H1 (cell line): ENCODE results near the gene TMEM212. TPM values are rescaled to one million over a fixed set of nuclear protein-coding genes. Genes with fewer than 3 reads are reported as not detected.

Experiments used
- CBX8 ChIP-seq: fragments of 300-800, 300-1000 bp; sonication (generic); IDR thresholded peaks from 2 replicates; pipeline ENCODE4 v1.7.1; 2016; ENCODE audit warnings: low read depth, low read length, borderline replicate concordance
- POLR2A ChIP-seq, 2 experiments: IDR thresholded peaks; 1 replicate in 1 of 2; 2 replicates in 1 of 2; pipeline ENCODE4 v1.6.1; 2011; ENCODE audit warnings: low read depth in 2 of 2, low read length in 2 of 2, mild to moderate bottlenecking in 2 of 2; ENCODE audit errors: control extremely low read depth in 1 of 2
- TAF1 ChIP-seq: IDR thresholded peaks from 2 replicates; pipeline ENCODE4 v1.6.1; 2011; ENCODE audit warnings: mild to moderate bottlenecking, low read depth, low read length
- polyA plus RNA-seq, 7 experiments: library from polyadenylated mRNA; depleted of rRNA in 3 of 7; stranded (reverse) in 5 of 7; unstranded in 2 of 7; fragments of >200 nt in 5 of 7; fragments of 200-250 nt in 2 of 7; gene quantifications; 1 replicate in 5 of 7; 2 replicates in 1 of 7; 4 replicates in 1 of 7; pipeline versions ENCODE4 v1.2.1 to v1.2.3, GENCODE V29; 2011 to 2013; ENCODE audit warnings: missing spikeins in 2 of 7, mixed read lengths in 2 of 7
- total RNA-seq: library from RNA; stranded (reverse); fragmentation: NEBNext Ultra II Directional; extraction: Animal tissue kit (Norgen Biotek cat#: 25700); gene quantifications from 2 replicates; pipeline ENCODE4 v1.2.1, GENCODE V29; 2021
- TF ChIP-seq, protein P1 (sequence below): fragments of 300-600 bp; sonication (generic); IDR thresholded peaks from 2 replicates; pipeline ENCODE4 v1.7.1; 2012; ENCODE audit warnings: low read length, moderate library complexity, mild to moderate bottlenecking, inconsistent platforms; ENCODE audit not compliant: insufficient replicate concordance

The TMEM212 gene
- total and polyA plus RNA-seq, 2 of the 8 experiments (the other 6 are each of a cell fraction or from before 2014, with no cell fraction given) = not detected

DNA sequence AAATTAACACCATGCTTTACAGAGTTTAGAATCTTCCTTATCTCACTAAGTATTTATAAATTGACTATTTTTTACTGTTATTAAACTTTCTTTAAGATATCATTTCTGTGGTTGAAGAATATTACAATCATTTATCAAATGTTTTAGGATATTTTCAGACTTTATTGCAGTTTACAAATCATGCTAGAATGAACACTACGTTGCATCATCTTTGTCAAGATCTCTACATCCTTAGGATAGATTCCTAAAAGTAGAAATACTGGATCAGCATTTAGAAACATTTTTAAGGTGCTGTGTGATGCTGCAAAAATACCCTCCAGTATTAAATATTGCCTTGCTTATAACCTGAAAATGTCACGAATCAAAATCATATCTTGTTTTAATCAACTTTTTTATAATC lies 30.3 kb upstream of the TMEM212 start (continued):
- TF ChIP-seq, protein P1, sequence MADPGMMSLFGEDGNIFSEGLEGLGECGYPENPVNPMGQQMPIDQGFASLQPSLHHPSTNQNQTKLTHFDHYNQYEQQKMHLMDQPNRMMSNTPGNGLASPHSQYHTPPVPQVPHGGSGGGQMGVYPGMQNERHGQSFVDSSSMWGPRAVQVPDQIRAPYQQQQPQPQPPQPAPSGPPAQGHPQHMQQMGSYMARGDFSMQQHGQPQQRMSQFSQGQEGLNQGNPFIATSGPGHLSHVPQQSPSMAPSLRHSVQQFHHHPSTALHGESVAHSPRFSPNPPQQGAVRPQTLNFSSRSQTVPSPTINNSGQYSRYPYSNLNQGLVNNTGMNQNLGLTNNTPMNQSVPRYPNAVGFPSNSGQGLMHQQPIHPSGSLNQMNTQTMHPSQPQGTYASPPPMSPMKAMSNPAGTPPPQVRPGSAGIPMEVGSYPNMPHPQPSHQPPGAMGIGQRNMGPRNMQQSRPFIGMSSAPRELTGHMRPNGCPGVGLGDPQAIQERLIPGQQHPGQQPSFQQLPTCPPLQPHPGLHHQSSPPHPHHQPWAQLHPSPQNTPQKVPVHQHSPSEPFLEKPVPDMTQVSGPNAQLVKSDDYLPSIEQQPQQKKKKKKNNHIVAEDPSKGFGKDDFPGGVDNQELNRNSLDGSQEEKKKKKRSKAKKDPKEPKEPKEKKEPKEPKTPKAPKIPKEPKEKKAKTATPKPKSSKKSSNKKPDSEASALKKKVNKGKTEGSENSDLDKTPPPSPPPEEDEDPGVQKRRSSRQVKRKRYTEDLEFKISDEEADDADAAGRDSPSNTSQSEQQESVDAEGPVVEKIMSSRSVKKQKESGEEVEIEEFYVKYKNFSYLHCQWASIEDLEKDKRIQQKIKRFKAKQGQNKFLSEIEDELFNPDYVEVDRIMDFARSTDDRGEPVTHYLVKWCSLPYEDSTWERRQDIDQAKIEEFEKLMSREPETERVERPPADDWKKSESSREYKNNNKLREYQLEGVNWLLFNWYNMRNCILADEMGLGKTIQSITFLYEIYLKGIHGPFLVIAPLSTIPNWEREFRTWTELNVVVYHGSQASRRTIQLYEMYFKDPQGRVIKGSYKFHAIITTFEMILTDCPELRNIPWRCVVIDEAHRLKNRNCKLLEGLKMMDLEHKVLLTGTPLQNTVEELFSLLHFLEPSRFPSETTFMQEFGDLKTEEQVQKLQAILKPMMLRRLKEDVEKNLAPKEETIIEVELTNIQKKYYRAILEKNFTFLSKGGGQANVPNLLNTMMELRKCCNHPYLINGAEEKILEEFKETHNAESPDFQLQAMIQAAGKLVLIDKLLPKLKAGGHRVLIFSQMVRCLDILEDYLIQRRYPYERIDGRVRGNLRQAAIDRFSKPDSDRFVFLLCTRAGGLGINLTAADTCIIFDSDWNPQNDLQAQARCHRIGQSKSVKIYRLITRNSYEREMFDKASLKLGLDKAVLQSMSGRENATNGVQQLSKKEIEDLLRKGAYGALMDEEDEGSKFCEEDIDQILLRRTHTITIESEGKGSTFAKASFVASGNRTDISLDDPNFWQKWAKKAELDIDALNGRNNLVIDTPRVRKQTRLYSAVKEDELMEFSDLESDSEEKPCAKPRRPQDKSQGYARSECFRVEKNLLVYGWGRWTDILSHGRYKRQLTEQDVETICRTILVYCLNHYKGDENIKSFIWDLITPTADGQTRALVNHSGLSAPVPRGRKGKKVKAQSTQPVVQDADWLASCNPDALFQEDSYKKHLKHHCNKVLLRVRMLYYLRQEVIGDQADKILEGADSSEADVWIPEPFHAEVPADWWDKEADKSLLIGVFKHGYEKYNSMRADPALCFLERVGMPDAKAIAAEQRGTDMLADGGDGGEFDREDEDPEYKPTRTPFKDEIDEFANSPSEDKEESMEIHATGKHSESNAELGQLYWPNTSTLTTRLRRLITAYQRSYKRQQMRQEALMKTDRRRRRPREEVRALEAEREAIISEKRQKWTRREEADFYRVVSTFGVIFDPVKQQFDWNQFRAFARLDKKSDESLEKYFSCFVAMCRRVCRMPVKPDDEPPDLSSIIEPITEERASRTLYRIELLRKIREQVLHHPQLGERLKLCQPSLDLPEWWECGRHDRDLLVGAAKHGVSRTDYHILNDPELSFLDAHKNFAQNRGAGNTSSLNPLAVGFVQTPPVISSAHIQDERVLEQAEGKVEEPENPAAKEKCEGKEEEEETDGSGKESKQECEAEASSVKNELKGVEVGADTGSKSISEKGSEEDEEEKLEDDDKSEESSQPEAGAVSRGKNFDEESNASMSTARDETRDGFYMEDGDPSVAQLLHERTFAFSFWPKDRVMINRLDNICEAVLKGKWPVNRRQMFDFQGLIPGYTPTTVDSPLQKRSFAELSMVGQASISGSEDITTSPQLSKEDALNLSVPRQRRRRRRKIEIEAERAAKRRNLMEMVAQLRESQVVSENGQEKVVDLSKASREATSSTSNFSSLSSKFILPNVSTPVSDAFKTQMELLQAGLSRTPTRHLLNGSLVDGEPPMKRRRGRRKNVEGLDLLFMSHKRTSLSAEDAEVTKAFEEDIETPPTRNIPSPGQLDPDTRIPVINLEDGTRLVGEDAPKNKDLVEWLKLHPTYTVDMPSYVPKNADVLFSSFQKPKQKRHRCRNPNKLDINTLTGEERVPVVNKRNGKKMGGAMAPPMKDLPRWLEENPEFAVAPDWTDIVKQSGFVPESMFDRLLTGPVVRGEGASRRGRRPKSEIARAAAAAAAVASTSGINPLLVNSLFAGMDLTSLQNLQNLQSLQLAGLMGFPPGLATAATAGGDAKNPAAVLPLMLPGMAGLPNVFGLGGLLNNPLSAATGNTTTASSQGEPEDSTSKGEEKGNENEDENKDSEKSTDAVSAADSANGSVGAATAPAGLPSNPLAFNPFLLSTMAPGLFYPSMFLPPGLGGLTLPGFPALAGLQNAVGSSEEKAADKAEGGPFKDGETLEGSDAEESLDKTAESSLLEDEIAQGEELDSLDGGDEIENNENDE = no peak
- no peak for TF ChIP-seq CBX8
- no peak for TF ChIP-seq TAF1
- TF ChIP-seq POLR2A (IDR thresholded peaks at IDR 0.05; ENCODE audit: control extremely low read depth in 1 of 2, low read depth in 2 of 2, low read length in 2 of 2) = no peak
